H9 (cell line): ENCODE results near the gene GNA12. TPM values are rescaled to one million over a fixed set of nuclear protein-coding genes. Genes with fewer than 3 reads are reported as not detected.

Experiments
- DNase-seq: peaks from one replicate; pipeline ENCODE4 v3.0.0-alpha.2; 2017
- H2AFZ ChIP-seq: one replicate; pipeline ENCODE4 v1.6.1; 2013; ENCODE audit warnings: mild to moderate bottlenecking, low read length, control low read depth, moderate library complexity
- H2AK5ac ChIP-seq: 2 replicates; pipeline ENCODE4 v1.6.1; 2013; ENCODE audit warnings: low read length, control low read depth, mixed read lengths; ENCODE audit not compliant: insufficient read length
- H2BK120ac ChIP-seq: one replicate; pipeline ENCODE4 v1.6.1; 2013; ENCODE audit warnings: low read depth, mild to moderate bottlenecking, low read length, control low read depth, inconsistent platforms; ENCODE audit not compliant: poor library complexity, severe bottlenecking
- H2BK12ac ChIP-seq: 2 replicates; pipeline ENCODE4 v1.6.1; 2013; ENCODE audit warnings: low read length, control low read depth, mixed read lengths, low read depth; ENCODE audit not compliant: insufficient read length
- H2BK15ac ChIP-seq: 2 replicates; pipeline ENCODE4 v1.6.1; 2013; ENCODE audit warnings: low read depth, low read length, control low read depth
- H2BK20ac ChIP-seq: one replicate; pipeline ENCODE4 v1.6.1; 2013; ENCODE audit warnings: low read depth, mild to moderate bottlenecking, low read length, control low read depth, inconsistent platforms; ENCODE audit not compliant: poor library complexity, severe bottlenecking
- H2BK5ac ChIP-seq: 2 replicates; pipeline ENCODE4 v1.6.1; 2013; ENCODE audit warnings: low read length, control low read depth, mixed read lengths; ENCODE audit not compliant: insufficient read length
- H3K14ac ChIP-seq: 2 replicates; pipeline ENCODE4 v1.6.1; 2013; ENCODE audit warnings: low read length, control low read depth; ENCODE audit not compliant: insufficient read depth
- H3K18ac ChIP-seq: 2 replicates; pipeline ENCODE4 v1.6.1; 2013; ENCODE audit warnings: low read depth, mild to moderate bottlenecking, mixed read lengths, low read length, control low read depth; ENCODE audit not compliant: insufficient read length
- H3K23ac ChIP-seq: 2 replicates; pipeline ENCODE4 v1.6.1; 2013; ENCODE audit warnings: low read length, control low read depth, mixed read lengths, low read depth; ENCODE audit not compliant: insufficient read length
- H3K23me2 ChIP-seq: 2 replicates; pipeline ENCODE4 v1.6.1; 2013; ENCODE audit warnings: low read depth, mild to moderate bottlenecking, mixed read lengths, low read length, control low read depth; ENCODE audit not compliant: insufficient read length, poor library complexity, severe bottlenecking
- H3K27ac ChIP-seq: 2 replicates; pipeline ENCODE4 v1.5.1; 2013; ENCODE audit warnings: low read length, control low read depth, mixed read lengths, low read depth; ENCODE audit not compliant: insufficient read length
- H3K27me3 ChIP-seq: 2 replicates; pipeline ENCODE4 v1.6.1; 2013; ENCODE audit warnings: low read length, control low read depth, inconsistent platforms; ENCODE audit not compliant: insufficient read depth
- H3K4ac ChIP-seq: 2 replicates; pipeline ENCODE4 v1.6.1; 2013; ENCODE audit warnings: low read depth, mild to moderate bottlenecking, control low read depth, inconsistent platforms, low read length, moderate library complexity
- H3K4me1 ChIP-seq: 2 replicates; pipeline ENCODE4 v1.6.1; 2013; ENCODE audit warnings: low read length, control low read depth, inconsistent platforms; ENCODE audit not compliant: insufficient read depth
- H3K4me2 ChIP-seq: 2 replicates; pipeline ENCODE4 v1.6.1; 2013; ENCODE audit warnings: low read length, control low read depth, mixed read lengths; ENCODE audit not compliant: insufficient read length, insufficient read depth
- H3K56ac ChIP-seq: 2 replicates; pipeline ENCODE4 v1.6.1; 2013; ENCODE audit warnings: low read depth, mild to moderate bottlenecking, mixed read lengths, low read length, control low read depth; ENCODE audit not compliant: insufficient read length
- H3K79me1 ChIP-seq: 2 replicates; pipeline ENCODE4 v1.6.1; 2013; ENCODE audit warnings: low read depth, mild to moderate bottlenecking, moderate library complexity, low read length, control low read depth, inconsistent platforms; ENCODE audit not compliant: insufficient read depth, poor library complexity, severe bottlenecking
- H3K79me2 ChIP-seq: 2 replicates; pipeline ENCODE4 v1.6.1; 2013; ENCODE audit warnings: low read length, control low read depth, inconsistent platforms; ENCODE audit not compliant: insufficient read depth
- H3K9ac ChIP-seq: 2 replicates; pipeline ENCODE4 v1.6.1; 2013; ENCODE audit warnings: low read length, control low read depth, mixed read lengths; ENCODE audit not compliant: insufficient read length; ENCODE audit errors: extremely low read depth
- H3K9me3 ChIP-seq: one replicate; pipeline ENCODE4 v1.6.1; 2013; ENCODE audit warnings: low read depth, low read length, inconsistent platforms; ENCODE audit not compliant: control insufficient read depth
- H3T11ph ChIP-seq: one replicate; pipeline ENCODE4 v1.6.1; 2013; ENCODE audit warnings: mild to moderate bottlenecking, low read length, control low read depth, inconsistent platforms
- H4K20me1 ChIP-seq: one replicate; pipeline ENCODE4 v1.6.1; 2013; ENCODE audit not compliant: control insufficient read depth, insufficient read length, insufficient read depth
- H4K5ac ChIP-seq: 2 replicates; pipeline ENCODE4 v1.6.1; 2013; ENCODE audit warnings: low read depth, mild to moderate bottlenecking, mixed read lengths, low read length, control low read depth; ENCODE audit not compliant: insufficient read length
- H4K8ac ChIP-seq: replicated peaks from 2 replicates; pipeline ENCODE4 v1.6.1; 2013; ENCODE audit warnings: low read length, control low read depth, mixed read lengths, low read depth; ENCODE audit not compliant: insufficient read length
- H4K91ac ChIP-seq: 2 replicates; pipeline ENCODE4 v1.6.1; 2013; ENCODE audit warnings: low read depth, mild to moderate bottlenecking, moderate library complexity, mixed read lengths, low read length, control low read depth; ENCODE audit not compliant: insufficient read length
- H3K27ac Mint-ChIP-seq, 3 experiments: 2 replicates in 2 of 3; 3 replicates in 1 of 3; pipeline ENCODE4 v1.8.0; 2020 to 2021; ENCODE audit warnings: mixed read lengths in 3 of 3, mild to moderate bottlenecking in 1 of 3, moderate library complexity in 1 of 3
- H3K27me3 Mint-ChIP-seq: 2 replicates; pipeline ENCODE4 v1.8.0; 2021; ENCODE audit warnings: low read depth, mild to moderate bottlenecking, moderate library complexity, mixed read lengths
- H3K36me3 Mint-ChIP-seq, 3 experiments: 2 replicates in 2 of 3; 3 replicates in 1 of 3; pipeline ENCODE4 v1.8.0; 2020 to 2021; ENCODE audit warnings: low read depth in 3 of 3, mixed read lengths in 3 of 3; ENCODE audit not compliant: insufficient read depth in 1 of 3
- H3K4me1 Mint-ChIP-seq, 2 experiments: 2 replicates each; pipeline ENCODE4 v1.8.0; 2020; ENCODE audit warnings: mixed read lengths in 2 of 2
- H3K4me3 Mint-ChIP-seq, 2 experiments: 2 replicates in 1 of 2; 3 replicates in 1 of 2; pipeline ENCODE4 v1.8.0; 2020 to 2021; ENCODE audit warnings: mild to moderate bottlenecking in 2 of 2, mixed read lengths in 2 of 2, moderate library complexity in 1 of 2
- H3K9me3 Mint-ChIP-seq, 2 experiments: 2 replicates in 1 of 2; 3 replicates in 1 of 2; pipeline ENCODE4 v1.8.0; 2020; ENCODE audit warnings: mild to moderate bottlenecking in 2 of 2, mixed read lengths in 2 of 2, moderate library complexity in 1 of 2
- CTCF ChIP-seq: fragments of 200-600 bp; sonication (generic); conservative IDR thresholded peaks from 3 replicates; pipeline ENCODE4 v1.8.0; 2021; ENCODE audit warnings: antibody characterized with exemption, mild to moderate bottlenecking
- WGBS: extraction: QIAGEN DNeasy Blood & Tissue Kit; methylation state at CpG from one replicate; pipeline ENCODE4 v1.1.7; 2013; ENCODE audit warnings: missing lambda C conversion rate, low lambda C conversion rate, mixed read lengths; ENCODE audit not compliant: insufficient read length; ENCODE audit errors: extremely low coverage; 5-methylcytosine and 5-hydroxymethylcytosine counted together
- total RNA-seq: library from RNA; stranded (reverse); gene quantifications from 2 replicates; pipeline ENCODE4 v1.2.1, GENCODE V29; 2021

GNA12 gene
- total RNA-seq, 1 experiment from 2014 or later, result 60.2 TPM

- no peaks in the 10 kb centered on the region for H3K27me3 Mint-ChIP-seq
- H4K5ac ChIP-seq, result no peak overlapping the region
- H3K4me1 Mint-ChIP-seq, result peaks cover 70 to 76% of the 10 kb centered on the region in 2 experiments
- no peak overlapping the region for H2BK5ac ChIP-seq
- no peaks in the 10 kb centered on the region; a peak in 1 of 5 replicates for H3K9me3 Mint-ChIP-seq
- no peaks in the 10 kb centered on the region for H3K9me3 ChIP-seq
- H3K9ac ChIP-seq, result no peak overlapping the region
- H2AK5ac ChIP-seq, result no peak overlapping the region
- no peak overlapping the region for H3K56ac ChIP-seq
- peak; percentile 38; the same call in 2 of the 3 replicates for TF ChIP-seq CTCF
- H3K23ac ChIP-seq, result no peak overlapping the region
- no peak overlapping the region for H3K18ac ChIP-seq
- no peak overlapping the region for H3K27ac ChIP-seq
- H3K36me3 Mint-ChIP-seq, result no peaks in the 10 kb centered on the region
- no peak overlapping the region for H3K4ac ChIP-seq
- no peak for DNase-seq
- H3K4me3 Mint-ChIP-seq, result no peak overlapping the region
- no peaks in the 10 kb centered on the region for H3K27me3 ChIP-seq
- H3K14ac ChIP-seq, result no peak overlapping the region
- H3K27ac Mint-ChIP-seq, result peak overlapping the region in 2 of 3 experiments; percentile 29 to 85; a peak in 3 of 7 replicates
- H2BK20ac ChIP-seq, result no peak overlapping the region
- H2BK15ac ChIP-seq, result no peak overlapping the region
- H2AFZ ChIP-seq, result no peak overlapping the region
- no peak overlapping the region for H4K8ac ChIP-seq
- no peak overlapping the region for H3T11ph ChIP-seq
- peaks cover 35% of the 10 kb centered on the region; the same call in 1 of the 2 replicates for H3K4me1 ChIP-seq
- no peaks in the 10 kb centered on the region for H4K20me1 ChIP-seq
- no peak overlapping the region for H2BK120ac ChIP-seq
- H3K4me2 ChIP-seq, result no peak overlapping the region
- H3K79me1 ChIP-seq, result peaks cover 5% of the 10 kb centered on the region
- H3K23me2 ChIP-seq, result peaks cover 3% of the 10 kb centered on the region
- no CpG with 5 or more reads among the region's 6 CpGs for WGBS
- no peak overlapping the region for H4K91ac ChIP-seq
- peaks cover 43% of the 10 kb centered on the region; the same call in 1 of the 2 replicates for H3K79me2 ChIP-seq
- H2BK12ac ChIP-seq, result no peak overlapping the region
Measured at GRCh38 chr7:2804227-2804763, 39.8 kb downstream of the GNA12 start.
